GM12892 (cell line): ENCODE data around the gene TENM3.

Experiments
- POLR2A ChIP-seq: IDR thresholded peaks from 2 replicates; pipeline ENCODE4 v1.6.1; 2011; ENCODE audit warnings: low read depth, low read length, control low read depth
- POLR2AphosphoS5 ChIP-seq: IDR thresholded peaks from 2 replicates; pipeline ENCODE4 v1.6.1; 2011; ENCODE audit warnings: low read depth, low read length, control low read depth
- TAF1 ChIP-seq: IDR thresholded peaks from 2 replicates; pipeline ENCODE4 v1.6.1; 2011; ENCODE audit warnings: low read depth, mild to moderate bottlenecking, control low read depth, low read length, borderline replicate concordance

DNA sequence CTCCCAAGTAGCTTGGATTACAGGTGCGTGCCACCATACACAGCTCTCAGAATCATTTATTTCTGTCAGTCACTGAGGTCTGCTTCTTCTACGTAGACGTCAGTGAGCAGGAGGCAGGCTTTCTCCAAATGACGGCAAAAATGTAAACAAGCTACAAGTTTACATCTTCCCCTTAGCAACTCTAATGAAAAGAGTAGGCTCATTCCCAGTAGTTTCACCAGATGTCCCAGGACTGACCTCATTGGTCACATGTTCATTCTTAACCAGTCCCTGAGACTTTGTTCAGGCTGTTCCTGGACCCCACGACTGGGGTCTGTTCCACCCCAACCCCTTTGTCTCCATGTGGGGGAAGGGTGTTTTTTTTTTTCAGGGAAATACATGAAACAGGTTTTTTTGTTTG is 67.1 kb downstream of the TENM3 start:
- TF ChIP-seq TAF1 (no peak), POLR2A (no peak), POLR2AphosphoS5 (no peak)
